Measurements from ENCODE around the gene USP17L13. TPM values are rescaled to one million over a fixed set of nuclear protein-coding genes. Genes with fewer than 3 reads are reported as not detected.
"Not testable (repeated sequence)": the region's sequence is repeated elsewhere in the genome, so short reads cannot be mapped to it uniquely, and the experiment has no call there.

The USP17L13 gene
- total RNA-seq, 1 donor from 2014 or later: not detected

GRCh38 chr4:9262572-9262971 lies 37.9 kb downstream of the USP17L13 start, which contains the start of gene USP17L21:
USP17L21 (plus strand) TSS chr4:9262872; CDS start chr4:9262872, 0 bp downstream.
- intact Hi-C loops (cut with DNase I); H3K9me3 ChIP-seq; ATAC-seq; DNase-seq; H3K4me3 ChIP-seq; H3K27me3 ChIP-seq (ENCODE audit: low read depth); H3K4me1 ChIP-seq; H3K36me3 ChIP-seq; H3K27ac ChIP-seq: not testable (repeated sequence)

GRCh38 chr4:9267319-9267718 lies 42.6 kb downstream of the USP17L13 start, which contains the start of gene USP17L22:
USP17L22 (plus strand) TSS chr4:9267619; CDS start chr4:9267619, 0 bp downstream.
- H3K27ac ChIP-seq; H3K36me3 ChIP-seq; H3K4me3 ChIP-seq; DNase-seq; intact Hi-C loops (cut with DNase I); H3K4me1 ChIP-seq; H3K9me3 ChIP-seq; H3K27me3 ChIP-seq (ENCODE audit: low read depth); ATAC-seq: not testable (repeated sequence)

- peak; percentile 67 for DNase-seq
- intact Hi-C loops (cut with DNase I); H3K27ac ChIP-seq: not testable (repeated sequence)
These were observed 47.0 kb downstream of the USP17L13 start for GRCh38 chr4:9271719-9272118.

More at GRCh38 chr4:9271719-9272118, 47.0 kb downstream of the USP17L13 start:
- H3K9me3 ChIP-seq; H3K4me3 ChIP-seq; H3K4me1 ChIP-seq; H3K27me3 ChIP-seq (ENCODE audit: low read depth); H3K36me3 ChIP-seq; ATAC-seq: not testable (repeated sequence)

Other genes with a start within 250 kb of the USP17L13 start
- not detected for gene FAM90A26, start 54.5 kb upstream of the USP17L13 start, total RNA-seq
- gene USP17L10, start 14.2 kb upstream of the USP17L13 start, total RNA-seq: not detected
- gene USP17L11, start 9.5 kb upstream of the USP17L13 start, total RNA-seq: not detected
- gene USP17L12, start 4.7 kb upstream of the USP17L13 start, total RNA-seq: not detected
- not detected for gene USP17L15, start 9.5 kb downstream of the USP17L13 start, total RNA-seq
- not detected for gene USP17L17, start 19.0 kb downstream of the USP17L13 start, total RNA-seq
- not detected for gene USP17L18, start 23.7 kb downstream of the USP17L13 start, total RNA-seq
- not detected for gene USP17L19, start 28.5 kb downstream of the USP17L13 start, total RNA-seq
- gene USP17L20, start 33.2 kb downstream of the USP17L13 start, total RNA-seq: not detected
- gene USP17L21, start 38.0 kb downstream of the USP17L13 start, total RNA-seq: not detected
- gene USP17L22, start 42.7 kb downstream of the USP17L13 start, total RNA-seq: not detected
- gene USP17L24, start 100.3 kb downstream of the USP17L13 start, total RNA-seq: not detected
- gene USP17L25, start 105.0 kb downstream of the USP17L13 start, total RNA-seq: not detected
- not detected for gene USP17L26, start 109.8 kb downstream of the USP17L13 start, total RNA-seq
- gene USP17L5, start 114.5 kb downstream of the USP17L13 start, total RNA-seq: not detected
- gene USP17L27, start 119.3 kb downstream of the USP17L13 start, total RNA-seq: not detected
- not detected for gene USP17L28, start 124.0 kb downstream of the USP17L13 start, total RNA-seq
- not detected for gene USP17L29, start 128.7 kb downstream of the USP17L13 start, total RNA-seq
- gene USP17L30, start 138.2 kb downstream of the USP17L13 start, total RNA-seq: not detected
- gene DEFB131A, start 219.5 kb downstream of the USP17L13 start, total RNA-seq: not detected

Data from lower lobe of right lung (tissue), 2 donors.